WTC11 (cell line): ENCODE results near the gene SGPP2.

ENCODE experiments used
- CTCF ChIP-seq: fragments of 200-600 bp; IDR thresholded peaks from 2 replicates; pipeline ENCODE4 v1.8.0; 2022; ENCODE audit warnings: antibody characterized with exemption
- ZNF138 ChIP-seq: sonication (generic); formaldehyde crosslinking; conservative IDR thresholded peaks from 2 replicates; pipeline ENCODE4 v1.8.1; 2022; ENCODE audit warnings: mild to moderate bottlenecking, moderate library complexity, missing genetic modification reagents

DNA sequence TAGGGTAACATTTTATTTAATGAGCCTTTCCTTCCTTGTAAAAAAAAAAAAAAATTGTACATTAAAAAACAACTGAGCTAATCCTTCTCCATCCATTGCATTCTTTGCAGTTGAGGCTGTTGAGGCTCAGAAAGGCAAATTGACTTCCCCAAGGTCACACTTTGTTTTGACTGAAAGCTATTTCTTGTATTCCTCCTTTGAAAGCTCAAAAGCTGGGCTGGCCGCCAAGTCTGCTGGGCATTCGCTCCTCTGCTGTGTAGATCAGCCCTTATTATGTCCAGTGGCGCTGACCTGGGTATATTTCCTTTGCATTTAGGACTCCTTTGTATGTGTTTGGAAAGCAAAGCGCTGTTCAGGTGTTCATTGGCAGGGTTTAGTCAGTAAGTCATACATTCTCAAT, 44.0 kb downstream of the SGPP2 start:
- no peak for TF ChIP-seq ZNF138 (CRISPR knock-in tag)
- no peak for TF ChIP-seq CTCF
